Measurements from ENCODE around the gene MAP10. TPM values are rescaled to one million over a fixed set of nuclear protein-coding genes. Genes with fewer than 3 reads are reported as not detected.

Gene MAP10
- total RNA-seq, 2 donors from 2014 or later = 2.1 to 3.2 TPM

DNA sequence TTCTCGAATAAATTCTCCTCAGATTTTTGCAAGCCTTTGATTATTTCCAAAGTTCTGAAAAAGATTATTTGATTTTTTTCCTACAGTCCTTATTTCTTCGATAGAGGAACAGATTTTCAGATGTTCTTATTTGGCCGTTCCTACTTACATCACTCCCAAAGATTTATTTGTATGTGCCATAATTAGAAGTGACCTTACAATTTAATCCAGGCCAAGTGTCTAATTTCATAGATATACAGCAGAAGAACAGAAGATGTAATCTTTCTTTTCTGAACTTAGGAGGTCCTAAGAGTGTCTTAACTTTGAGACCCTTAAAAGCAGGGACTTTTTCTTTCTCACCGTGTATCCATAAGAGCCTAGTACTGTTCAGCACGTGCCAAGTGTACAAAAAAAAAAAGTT lies 46.3 kb downstream of the MAP10 start:
- H3K27me3 ChIP-seq = no peaks in the 10 kb centered on the region
- DNase-seq (ENCODE audit: low spot score) = no peak
- no peaks in the 10 kb centered on the region for H3K4me1 ChIP-seq
- TF ChIP-seq, protein P1, sequence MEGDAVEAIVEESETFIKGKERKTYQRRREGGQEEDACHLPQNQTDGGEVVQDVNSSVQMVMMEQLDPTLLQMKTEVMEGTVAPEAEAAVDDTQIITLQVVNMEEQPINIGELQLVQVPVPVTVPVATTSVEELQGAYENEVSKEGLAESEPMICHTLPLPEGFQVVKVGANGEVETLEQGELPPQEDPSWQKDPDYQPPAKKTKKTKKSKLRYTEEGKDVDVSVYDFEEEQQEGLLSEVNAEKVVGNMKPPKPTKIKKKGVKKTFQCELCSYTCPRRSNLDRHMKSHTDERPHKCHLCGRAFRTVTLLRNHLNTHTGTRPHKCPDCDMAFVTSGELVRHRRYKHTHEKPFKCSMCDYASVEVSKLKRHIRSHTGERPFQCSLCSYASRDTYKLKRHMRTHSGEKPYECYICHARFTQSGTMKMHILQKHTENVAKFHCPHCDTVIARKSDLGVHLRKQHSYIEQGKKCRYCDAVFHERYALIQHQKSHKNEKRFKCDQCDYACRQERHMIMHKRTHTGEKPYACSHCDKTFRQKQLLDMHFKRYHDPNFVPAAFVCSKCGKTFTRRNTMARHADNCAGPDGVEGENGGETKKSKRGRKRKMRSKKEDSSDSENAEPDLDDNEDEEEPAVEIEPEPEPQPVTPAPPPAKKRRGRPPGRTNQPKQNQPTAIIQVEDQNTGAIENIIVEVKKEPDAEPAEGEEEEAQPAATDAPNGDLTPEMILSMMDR (IDR thresholded peaks at IDR 0.05) = no peak
- H3K36me3 ChIP-seq = no peaks in the 10 kb centered on the region
- no peaks in the 10 kb centered on the region for H3K9me3 ChIP-seq
- no peak overlapping the region for H3K27ac ChIP-seq
- no peak overlapping the region for H3K4me3 ChIP-seq

DNA sequence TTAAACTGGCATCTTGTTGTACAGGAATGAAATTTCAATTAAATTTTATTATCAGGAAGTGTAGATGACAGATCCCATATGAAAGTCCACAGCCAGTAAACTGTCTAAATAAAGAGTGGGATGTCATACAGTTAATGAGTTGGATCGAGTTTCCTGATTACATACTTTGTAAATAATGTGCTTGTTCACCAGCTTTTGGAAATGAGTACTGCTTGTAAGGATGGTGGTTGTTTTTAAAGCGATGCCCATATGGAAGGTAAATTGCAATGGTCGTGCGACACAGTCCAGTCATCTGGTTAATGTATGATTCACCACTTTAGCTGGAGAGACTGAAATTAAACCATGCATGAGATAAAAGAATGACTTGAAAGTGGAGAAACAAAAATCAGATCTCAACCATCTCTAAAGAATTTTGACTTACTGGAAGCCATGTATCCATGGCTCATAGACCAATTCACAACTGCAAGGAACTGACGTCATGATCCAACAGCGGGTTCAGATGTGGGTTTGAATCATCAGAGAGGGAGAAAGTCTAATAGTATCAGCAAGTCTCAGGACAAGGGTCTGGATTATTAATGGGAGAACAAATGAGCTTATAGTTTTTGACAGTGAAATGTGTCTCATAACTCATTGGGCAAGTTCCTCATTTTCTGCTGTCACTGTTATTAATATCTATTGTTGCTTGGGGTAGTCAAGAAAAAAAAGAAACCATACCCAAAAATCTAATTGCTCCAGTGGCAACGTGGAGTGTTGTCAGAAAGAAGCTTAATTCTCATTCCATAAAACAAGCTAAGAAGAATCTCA lies 49.0 kb downstream of the MAP10 start:
- Histone ChIP-seq H3K27ac (no peak overlapping the region), H3K4me3 (no peak overlapping the region), H3K9me3 (no peaks in the 10 kb centered on the region), H3K27me3 (no peaks in the 10 kb centered on the region), H3K36me3 (no peaks in the 10 kb centered on the region), H3K4me1 (no peaks in the 10 kb centered on the region)
- TF ChIP-seq, protein P1 (IDR thresholded peaks at IDR 0.05) = no peak
- no peak for DNase-seq (ENCODE audit: low spot score)

DNA sequence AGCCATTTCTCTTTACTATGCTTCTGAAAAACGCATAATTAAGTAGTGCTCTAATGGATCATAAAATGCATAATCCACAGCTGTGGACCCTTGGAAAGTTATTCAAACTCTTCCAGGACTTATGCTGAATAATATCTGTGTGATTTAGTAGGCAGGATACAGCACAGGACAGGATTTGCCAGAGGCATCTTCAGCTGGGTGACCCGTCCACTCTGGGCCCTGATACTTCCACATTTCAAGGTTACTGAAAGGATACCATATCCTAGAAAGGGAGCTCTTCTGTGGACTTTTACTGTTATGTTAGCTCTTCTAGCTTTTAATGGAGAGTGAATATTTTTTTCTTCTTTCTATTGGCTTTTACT lies 49.6 kb downstream of the MAP10 start:
- TF ChIP-seq, protein P1 (IDR thresholded peaks at IDR 0.05) = no peak
- H3K27me3 ChIP-seq = no peaks in the 10 kb centered on the region
- H3K9me3 ChIP-seq = no peaks in the 10 kb centered on the region
- no peaks in the 10 kb centered on the region for H3K36me3 ChIP-seq
- H3K4me1 ChIP-seq = no peaks in the 10 kb centered on the region
- no peak overlapping the region for H3K4me3 ChIP-seq
- no peak overlapping the region for H3K27ac ChIP-seq
- no peak for DNase-seq (ENCODE audit: low spot score)

DNA sequence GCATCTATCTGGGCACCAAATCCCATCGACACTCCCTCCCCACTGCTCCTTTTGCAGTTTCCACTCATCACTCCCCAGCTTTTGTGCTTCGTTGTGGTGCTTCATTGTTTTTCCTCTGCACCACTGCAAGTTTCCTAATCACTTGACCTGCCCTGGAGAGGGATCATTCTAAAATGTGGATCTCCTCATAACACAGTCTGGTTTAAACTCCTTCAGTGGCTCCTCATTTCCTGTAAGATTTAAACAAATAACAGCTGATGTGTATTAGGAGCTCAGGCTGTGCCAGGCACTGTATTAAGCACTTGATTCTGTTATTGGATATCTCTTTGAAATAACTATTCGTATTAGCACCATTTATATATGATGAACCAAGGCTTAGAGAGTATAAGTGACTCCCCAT lies 51.3 kb downstream of the MAP10 start:
- Histone ChIP-seq H3K36me3 (no peaks in the 10 kb centered on the region), H3K4me3 (no peak overlapping the region)
- TF ChIP-seq, protein P1 (IDR thresholded peaks at IDR 0.05) = no peak

More for the DNA sequence above, 51.3 kb downstream of the MAP10 start:
- Histone ChIP-seq H3K27me3 (no peaks in the 10 kb centered on the region), H3K4me1 (no peaks in the 10 kb centered on the region), H3K9me3 (no peaks in the 10 kb centered on the region), H3K27ac (no peak overlapping the region)
- DNase-seq (ENCODE audit: low spot score) = no peak

Other genes starting within 250 kb of the MAP10 start
- 100 to 1,000 TPM in 1 of 2 donors, 10 to 100 TPM in 1; 57.1 to 100 TPM for gene SIPA1L2, start 175.3 kb upstream of the MAP10 start, total RNA-seq
- 10 to 100 TPM; 27.3 to 39.3 TPM for gene NTPCR, start 145.2 kb downstream of the MAP10 start, total RNA-seq

Measured in right atrium auricular region (tissue), 2 donors.